Calu3 (cell line): ENCODE results near the gene CCNC. TPM values are rescaled to one million over a fixed set of nuclear protein-coding genes. Genes with fewer than 3 reads are reported as not detected.

Experiments
- BruUV-seq: library from RNA; stranded (reverse); fragments of 400-500 nt; replicated peaks from 2 replicates; lab custom pipeline; 2021; lab: Mats Ljungman, UMichigan
- CTCF ChIA-PET: fragments of 300-600 bp; sonication (Branson Sonifier 250); formaldehyde crosslinking; loops from one replicate; lab custom pipeline; 2022; ENCODE audit warnings: antibody characterized with exemption; lab: Charles Lee
- DNase-seq: peaks from one replicate; pipeline ENCODE4 v3.0.0; 2022
- H3K27ac Mint-ChIP-seq: one replicate; pipeline ENCODE4 v1.8.0; 2022; ENCODE audit warnings: mixed read lengths; ENCODE audit not compliant: unreplicated experiment
- H3K27me3 Mint-ChIP-seq: one replicate; pipeline ENCODE4 v1.8.0; 2022; ENCODE audit warnings: mixed read lengths; ENCODE audit not compliant: unreplicated experiment
- H3K36me3 Mint-ChIP-seq: one replicate; pipeline ENCODE4 v1.8.0; 2022; ENCODE audit warnings: mild to moderate bottlenecking, moderate library complexity, mixed read lengths; ENCODE audit not compliant: insufficient read depth, unreplicated experiment
- H3K4me1 Mint-ChIP-seq: one replicate; pipeline ENCODE4 v1.8.0; 2022; ENCODE audit warnings: mild to moderate bottlenecking, low read depth, mixed read lengths; ENCODE audit not compliant: unreplicated experiment
- H3K4me3 Mint-ChIP-seq: one replicate; pipeline ENCODE4 v1.8.0; 2022; ENCODE audit warnings: mild to moderate bottlenecking, low read depth, moderate library complexity, mixed read lengths; ENCODE audit not compliant: unreplicated experiment
- H3K9me3 Mint-ChIP-seq: one replicate; pipeline ENCODE4 v1.8.0; 2022; ENCODE audit warnings: low read depth, mixed read lengths; ENCODE audit not compliant: unreplicated experiment
- CTCF ChIP-seq: fragments of 200-600 bp; IDR thresholded peaks from one replicate; pipeline ENCODE4 v1.8.0; 2022; ENCODE audit warnings: antibody characterized with exemption; ENCODE audit not compliant: unreplicated experiment
- intact Hi-C: fragments of 100-400 bp; cut with micrococcal nuclease; formaldehyde crosslinking; loops from one replicate; pipeline ENCODE4 v1.10.0; 2022; ENCODE audit not compliant: unreplicated experiment
- total RNA-seq: library from RNA; stranded (reverse); gene quantifications from 2 replicates; pipeline ENCODE4 v1.2.3, GENCODE V29; 2022

Gene CCNC
- total RNA-seq, 1 experiment from 2014 or later = 78.3 TPM

- CTCF ChIA-PET = no interaction called here
- no peaks in the 10 kb centered on the region for H3K27me3 Mint-ChIP-seq
- no peak for DNase-seq
- no peak overlapping the region for H3K4me3 Mint-ChIP-seq
- BruUV-seq = no TSS peak
- H3K27ac Mint-ChIP-seq = no peak overlapping the region
- no peaks in the 10 kb centered on the region for H3K36me3 Mint-ChIP-seq
- no peaks in the 10 kb centered on the region for H3K4me1 Mint-ChIP-seq
- no peak for TF ChIP-seq CTCF
- intact Hi-C loops = no loop called here
- no peaks in the 10 kb centered on the region for H3K9me3 Mint-ChIP-seq
Observed at GRCh38 chr6:99575544-99576227, 7.2 kb upstream of the CCNC start.

GRCh38 chr6:99573980-99574617, 5.6 kb upstream of the CCNC start:
- no peaks in the 10 kb centered on the region for H3K9me3 Mint-ChIP-seq
- CTCF ChIA-PET = no interaction called here
- no peak overlapping the region for H3K27ac Mint-ChIP-seq
- no peaks in the 10 kb centered on the region for H3K4me1 Mint-ChIP-seq
- H3K36me3 Mint-ChIP-seq = peaks cover 5% of the 10 kb centered on the region
- no peaks in the 10 kb centered on the region for H3K27me3 Mint-ChIP-seq
- BruUV-seq = no TSS peak
- no peak for TF ChIP-seq CTCF
- no peak for DNase-seq
- intact Hi-C loops = no loop called here
- H3K4me3 Mint-ChIP-seq = no peak overlapping the region

- no peak for TF ChIP-seq CTCF
- BruUV-seq = no TSS peak
- Mint-ChIP-seq H3K4me1 (peaks cover 30% of the 10 kb centered on the region), H3K27me3 (no peaks in the 10 kb centered on the region), H3K27ac (peak overlapping the region; percentile 73), H3K9me3 (no peaks in the 10 kb centered on the region), H3K4me3 (peak overlapping the region; percentile 40), H3K36me3 (peaks cover 30% of the 10 kb centered on the region)
- DNase-seq = no peak
- CTCF ChIA-PET = no interaction called here
- intact Hi-C loops = loop anchor here (5.0 kb wide), 1 partner anchor 41 kb away; no protein-coding TSS in a partner anchor
Observed at GRCh38 chr6:99563056-99563723, 5.3 kb downstream of the CCNC start.

- intact Hi-C loops = loop anchor here (5.0 kb wide), 1 partner anchor 38 kb away; no protein-coding TSS in a partner anchor
- H3K9me3 Mint-ChIP-seq = no peaks in the 10 kb centered on the region
- peaks cover 33% of the 10 kb centered on the region for H3K36me3 Mint-ChIP-seq
- peaks cover 23% of the 10 kb centered on the region for H3K4me1 Mint-ChIP-seq
- no peak overlapping the region for H3K27ac Mint-ChIP-seq
- no peaks in the 10 kb centered on the region for H3K27me3 Mint-ChIP-seq
- H3K4me3 Mint-ChIP-seq = no peak overlapping the region
- BruUV-seq = no TSS peak
- TF ChIP-seq CTCF = no peak
- CTCF ChIA-PET = no interaction called here
- no peak for DNase-seq
Observed at GRCh38 chr6:99560668-99561067, 7.8 kb downstream of the CCNC start.
